Neural progenitor cell (in vitro differentiated cells): ENCODE data around the gene CKLF. TPM values are rescaled to one million over a fixed set of nuclear protein-coding genes. Genes with fewer than 3 reads are reported as not detected.

Experiments used
- DNase-seq: peaks from one replicate; pipeline ENCODE4 v3.0.0-alpha.2; 2016; ENCODE audit warnings: low spot score
- H2AFZ ChIP-seq: fragments of 200-600 bp; sonication (generic); replicated peaks from 2 replicates; pipeline ENCODE4 v1.6.1; 2016; ENCODE audit warnings: antibody characterized with exemption
- H3F3A ChIP-seq: fragments of 200-600 bp; sonication (generic); 2 replicates; pipeline ENCODE4 v1.6.1; 2016; ENCODE audit warnings: antibody characterized with exemption, low read depth
- H3K27ac ChIP-seq: fragments of 200-600 bp; sonication (generic); 2 replicates; pipeline ENCODE4 v1.5.1; 2016; ENCODE audit warnings: mild to moderate bottlenecking
- H3K27me3 ChIP-seq: fragments of 200-600 bp; sonication (generic); 2 replicates; pipeline ENCODE4 v1.6.1; 2016; ENCODE audit warnings: mild to moderate bottlenecking, moderate library complexity
- H3K36me3 ChIP-seq: fragments of 200-600 bp; sonication (generic); 2 replicates; pipeline ENCODE4 v1.5.1; 2016
- H3K4me1 ChIP-seq: fragments of 200-600 bp; sonication (generic); 2 replicates; pipeline ENCODE4 v1.6.1; 2016; ENCODE audit warnings: mixed run types
- H3K4me2 ChIP-seq: fragments of 200-600 bp; sonication (generic); 2 replicates; pipeline ENCODE4 v1.6.1; 2016
- H3K4me3 ChIP-seq: fragments of 200-600 bp; sonication (generic); 2 replicates; pipeline ENCODE4 v1.5.1; 2016
- H3K79me2 ChIP-seq: fragments of 200-600 bp; sonication (generic); 2 replicates; pipeline ENCODE4 v1.6.1; 2016; ENCODE audit warnings: low read depth
- H3K9ac ChIP-seq: fragments of 200-600 bp; sonication (generic); 2 replicates; pipeline ENCODE4 v1.6.1; 2016
- H3K9me3 ChIP-seq: fragments of 200-600 bp; sonication (generic); 2 replicates; pipeline ENCODE4 v1.5.1; 2016; ENCODE audit warnings: low read depth
- H4K20me1 ChIP-seq: fragments of 200-600 bp; sonication (generic); 2 replicates; pipeline ENCODE4 v1.6.1; 2016; ENCODE audit warnings: low read depth
- H3K27ac Mint-ChIP-seq: 3 replicates; pipeline ENCODE4 v1.8.0; 2021; ENCODE audit warnings: mixed read lengths
- H3K27me3 Mint-ChIP-seq: 2 replicates; pipeline ENCODE4 v1.8.0; 2022; ENCODE audit warnings: low read depth, mild to moderate bottlenecking, inconsistent platforms, moderate library complexity, mixed read lengths; ENCODE audit not compliant: insufficient read depth
- H3K36me3 Mint-ChIP-seq: 3 replicates; pipeline ENCODE4 v1.8.0; 2021; ENCODE audit warnings: mixed read lengths
- H3K4me1 Mint-ChIP-seq: 3 replicates; pipeline ENCODE4 v1.8.0; 2021; ENCODE audit warnings: mixed read lengths
- H3K4me3 Mint-ChIP-seq: 3 replicates; pipeline ENCODE4 v1.8.0; 2021; ENCODE audit warnings: mild to moderate bottlenecking, moderate library complexity, mixed read lengths
- H3K9me3 Mint-ChIP-seq: 3 replicates; pipeline ENCODE4 v1.8.0; 2020; ENCODE audit warnings: mixed read lengths
- CTCF ChIP-seq: fragments of 200-600 bp; sonication (generic); IDR thresholded peaks from 2 replicates; pipeline ENCODE4 v1.5.1; 2017; ENCODE audit warnings: antibody characterized with exemption, mild to moderate bottlenecking
- EZH2 ChIP-seq: fragments of 200-600 bp; sonication (generic); IDR thresholded peaks from 2 replicates; pipeline ENCODE4 v1.6.1; 2017; ENCODE audit warnings: antibody characterized with exemption, mild to moderate bottlenecking, moderate library complexity
- EZH2phosphoT487 ChIP-seq: fragments of 200-600 bp; sonication (generic); IDR thresholded peaks from 2 replicates; pipeline ENCODE4 v1.6.1; 2017; ENCODE audit warnings: antibody characterized with exemption
- total RNA-seq: library from RNA; depleted of rRNA; stranded (reverse); fragments of >200 nt; gene quantifications from 2 replicates; pipeline ENCODE4 v1.2.3, GENCODE V29; 2015; ENCODE audit warnings: low replicate concordance

Gene CKLF
- total RNA-seq, 1 donor from 2014 or later: 38.6 TPM

GRCh38 chr16:66578651-66579531 lies 26.5 kb downstream of the CKLF start, which contains the start of gene CMTM2:
Gene CMTM2 (plus strand): TSS chr16:66579463. CDS start chr16:66579608, 145 bp downstream.
- H3K9ac ChIP-seq: no peak within 1 kb of the TSS
- no peak within 1 kb of the TSS for H3K4me3 ChIP-seq
- Mint-ChIP-seq H3K27ac (no peak within 1 kb of the TSS), H3K4me3 (no peak within 1 kb of the TSS), H3K27me3 (peaks cover 11% of the 10 kb centered on the region), H3K9me3 (peaks cover 2% of the 10 kb centered on the region), H3K36me3 (peaks cover 1% of the 10 kb centered on the region), H3K4me1 (peaks cover 22% of the 10 kb centered on the region)
- H3K79me2 ChIP-seq: no peaks in the 10 kb centered on the region
- no peaks in the 10 kb centered on the region for H3K9me3 ChIP-seq
- H4K20me1 ChIP-seq: no peaks in the 10 kb centered on the region
- peak within 1 kb of the TSS; percentile 1 for H3K4me2 ChIP-seq
- H2AFZ ChIP-seq: no peak within 1 kb of the TSS
- DNase-seq: no peak
- no peaks in the 10 kb centered on the region for H3K36me3 ChIP-seq
- H3K4me1 ChIP-seq: peaks cover 16% of the 10 kb centered on the region
- H3K27ac ChIP-seq: no peak within 1 kb of the TSS
- peaks cover 32% of the 10 kb centered on the region for H3K27me3 ChIP-seq
- TF ChIP-seq CTCF: no peak
- peak; percentile 59 for TF ChIP-seq EZH2
- TF ChIP-seq EZH2phosphoT487: no peak
- H3F3A ChIP-seq: peaks cover 4% of the 10 kb centered on the region

DNA sequence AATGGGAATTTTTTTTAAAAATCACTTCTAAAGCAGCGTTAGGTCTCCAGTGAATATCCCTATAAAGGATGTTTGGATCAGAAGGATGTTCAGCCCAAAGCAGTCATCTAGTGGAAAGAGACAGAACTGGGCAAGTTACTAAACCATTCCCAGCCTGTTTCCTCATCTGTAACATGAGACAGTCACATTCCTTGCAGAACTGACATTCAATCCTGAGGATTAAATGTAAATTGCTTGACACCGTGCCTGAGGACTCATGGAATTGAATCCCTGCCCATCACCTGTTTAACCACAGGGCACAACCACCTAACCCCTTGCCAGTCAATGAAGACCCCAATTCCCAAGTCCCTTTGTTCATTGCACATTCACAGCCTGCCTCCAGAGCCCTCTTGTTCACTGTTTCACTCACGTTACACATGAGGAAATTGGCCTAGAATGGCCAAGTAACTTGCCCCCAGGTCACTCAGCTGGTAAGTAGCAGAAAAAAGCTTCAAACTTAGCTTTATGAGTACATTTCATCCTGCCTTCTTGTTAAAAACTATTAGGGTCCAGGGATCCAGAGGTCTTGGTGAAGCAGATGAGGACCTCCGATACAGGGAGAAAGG lies 28.3 kb downstream of the CKLF start:
- peak; percentile 54 for DNase-seq
- Mint-ChIP-seq H3K4me3 (no peak overlapping the region), H3K9me3 (peaks cover 2% of the 10 kb centered on the region), H3K27me3 (peaks cover 11% of the 10 kb centered on the region), H3K36me3 (peaks cover 1% of the 10 kb centered on the region), H3K4me1 (peaks cover 26% of the 10 kb centered on the region), H3K27ac (peak overlapping the region; percentile 42)
- no peaks in the 10 kb centered on the region for H3K79me2 ChIP-seq
- H3F3A ChIP-seq: no peaks in the 10 kb centered on the region
- H3K4me2 ChIP-seq: peak overlapping the region; percentile 1
- no peaks in the 10 kb centered on the region for H3K9me3 ChIP-seq
- no peak overlapping the region for H2AFZ ChIP-seq
- peaks cover 16% of the 10 kb centered on the region for H3K4me1 ChIP-seq
- H3K4me3 ChIP-seq: no peak overlapping the region
- H3K27me3 ChIP-seq: peaks cover 32% of the 10 kb centered on the region
- no peak overlapping the region for H3K27ac ChIP-seq
- H3K9ac ChIP-seq: no peak overlapping the region
- no peaks in the 10 kb centered on the region for H3K36me3 ChIP-seq
- TF ChIP-seq EZH2 (no peak), CTCF (no peak), EZH2phosphoT487 (no peak)
- H4K20me1 ChIP-seq: no peaks in the 10 kb centered on the region

DNA sequence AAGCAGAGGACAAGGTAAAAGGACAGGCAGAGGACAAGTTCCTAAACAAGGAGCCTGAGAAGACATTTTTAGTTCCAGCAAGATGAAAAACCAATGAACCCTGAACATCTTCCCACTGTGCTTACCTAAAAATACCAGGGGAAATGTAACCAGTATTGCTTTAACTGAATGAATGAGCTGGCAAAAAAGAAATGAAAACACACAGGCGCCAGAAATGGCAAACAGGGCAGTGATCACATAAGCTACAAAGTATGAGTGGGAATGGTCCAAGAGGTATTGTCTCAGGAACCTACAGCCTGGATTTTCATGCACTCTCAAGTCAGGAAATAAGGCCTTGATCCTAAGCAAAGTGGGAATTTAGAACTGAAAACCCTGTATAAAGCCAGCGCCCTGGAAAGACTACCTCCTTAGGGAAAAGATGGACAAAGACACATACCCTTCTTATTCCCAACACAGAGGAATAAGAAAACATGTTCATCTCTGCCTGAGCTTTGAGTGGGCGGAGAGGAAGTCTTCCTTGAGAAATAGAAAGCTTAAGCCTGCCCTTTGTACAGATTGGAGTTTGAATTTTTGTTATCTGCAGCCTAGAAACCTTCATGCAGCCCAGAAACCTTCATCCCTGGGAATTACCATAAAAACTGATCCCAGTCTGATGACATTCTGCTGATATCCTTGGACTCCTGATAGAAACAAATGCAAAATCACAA lies 29.0 kb downstream of the CKLF start:
- no peaks in the 10 kb centered on the region for H3K36me3 ChIP-seq
- H3K27ac Mint-ChIP-seq: no peak overlapping the region
- TF ChIP-seq EZH2phosphoT487: no peak
- no peak for TF ChIP-seq EZH2
- no peak for TF ChIP-seq CTCF
- H3K4me3 ChIP-seq: no peak overlapping the region
- H3K9me3 Mint-ChIP-seq: peaks cover 2% of the 10 kb centered on the region
- DNase-seq: no peak
- H3K4me2 ChIP-seq: peak overlapping the region; percentile 1
- H3K36me3 Mint-ChIP-seq: peaks cover 1% of the 10 kb centered on the region
- peaks cover 11% of the 10 kb centered on the region for H3K27me3 Mint-ChIP-seq
- H3K27me3 ChIP-seq: peaks cover 32% of the 10 kb centered on the region
- H3K4me1 Mint-ChIP-seq: peaks cover 28% of the 10 kb centered on the region
- H3K4me1 ChIP-seq: peaks cover 16% of the 10 kb centered on the region
- no peaks in the 10 kb centered on the region for H3F3A ChIP-seq
- no peaks in the 10 kb centered on the region for H3K79me2 ChIP-seq
- peak overlapping the region; percentile 39 for H2AFZ ChIP-seq
- no peaks in the 10 kb centered on the region for H3K9me3 ChIP-seq
- no peak overlapping the region for H3K9ac ChIP-seq
- no peak overlapping the region for H3K4me3 Mint-ChIP-seq
- H4K20me1 ChIP-seq: no peaks in the 10 kb centered on the region
- no peak overlapping the region for H3K27ac ChIP-seq
